IPS-NIHi7 (cell line): ENCODE measurements around the gene KIF13A.
"Not testable (repeated sequence)": the region's sequence is repeated elsewhere in the genome, so short reads cannot be mapped to it uniquely, and the experiment has no call there.

Experiments
- DNase-seq: peaks from one replicate; pipeline ENCODE4 v3.0.0; 2012; ENCODE audit warnings: mixed read lengths; ENCODE audit errors: extremely low spot score

Gene KIF13A

DNA sequence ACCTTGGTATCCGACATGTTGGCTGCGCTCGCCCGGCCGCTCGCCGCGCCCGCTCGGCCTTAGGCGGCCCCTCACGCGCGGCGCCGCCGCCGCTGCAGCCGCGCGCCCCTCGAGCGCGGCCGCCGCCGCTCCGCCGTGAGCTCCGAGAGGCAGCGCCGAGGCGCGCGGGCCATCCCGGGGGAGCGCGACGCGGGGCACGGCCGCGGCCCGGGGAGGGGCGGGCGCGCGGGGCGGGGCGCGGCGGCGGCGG is at the start of gene KIF13A:
KIF13A (minus strand) TSS at position 189 of the 250 bp plus-strand sequence; CDS start at position 17, 172 bp downstream.
- no peak for DNase-seq

DNA sequence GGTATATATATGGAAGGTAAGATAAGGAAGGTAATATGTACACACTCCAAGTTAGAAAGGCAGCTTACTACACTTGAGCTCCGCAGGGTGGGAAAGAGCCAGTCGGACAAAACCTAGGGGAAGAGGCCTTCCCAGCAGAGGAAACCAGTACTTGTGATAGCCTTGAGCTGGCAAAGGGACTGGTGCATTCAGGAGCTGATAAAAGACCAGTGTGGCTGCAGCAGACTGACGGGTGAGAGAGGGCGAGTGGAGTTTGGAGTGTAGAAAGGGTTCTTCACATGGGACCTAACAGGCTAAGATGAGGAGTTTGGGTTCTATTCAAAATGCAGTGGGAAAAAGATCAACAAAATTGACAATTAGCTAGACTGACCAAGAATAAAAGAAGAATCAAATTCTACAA is 49.3 kb upstream of the KIF13A start:
- no peak for DNase-seq

DNA sequence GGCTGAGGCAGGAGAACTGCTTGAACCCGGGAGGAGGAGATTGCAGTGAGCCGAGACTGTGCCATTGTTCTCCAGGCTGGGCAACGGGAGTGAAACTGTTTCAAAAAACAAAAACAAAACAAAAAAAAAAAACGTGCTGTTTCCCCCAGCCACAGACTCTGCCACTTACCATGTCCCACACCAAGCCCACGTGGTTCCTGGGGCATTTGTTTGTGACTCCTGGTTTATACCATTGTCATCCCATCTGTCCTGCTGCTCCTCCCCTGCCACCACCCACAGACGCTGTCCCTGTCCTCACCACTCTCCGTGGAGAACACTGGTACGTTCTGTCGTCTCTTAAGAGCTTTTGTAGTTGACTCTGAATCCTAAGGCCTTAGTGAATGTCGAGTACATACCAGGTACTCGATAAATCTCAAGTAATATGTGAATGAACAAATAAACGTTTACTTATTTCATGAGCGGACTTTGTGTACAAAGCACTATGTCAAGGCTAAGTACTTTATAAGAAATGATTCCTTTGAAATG is 48.0 kb upstream of the KIF13A start:
- DNase-seq = no peak

DNA sequence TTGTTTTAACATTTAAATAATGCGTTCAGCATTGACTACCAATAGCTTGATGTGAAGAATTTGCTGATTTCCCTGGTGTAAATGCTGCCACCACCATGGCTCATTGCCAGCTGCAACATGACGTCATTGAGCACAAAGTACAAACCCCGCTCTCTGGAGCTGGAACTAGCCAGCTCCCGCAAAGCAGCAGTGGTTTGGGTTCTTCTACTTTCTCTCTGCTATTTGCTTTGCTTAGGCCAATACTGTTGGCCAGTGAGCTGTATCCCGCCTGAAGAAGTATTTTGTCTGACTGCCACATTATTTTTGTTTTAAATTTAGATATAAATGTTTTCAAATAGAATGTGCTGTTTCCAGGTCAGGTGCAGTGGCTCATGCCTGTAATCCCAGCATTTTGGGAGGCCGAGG is 47.4 kb upstream of the KIF13A start:
- no peak for DNase-seq

DNA sequence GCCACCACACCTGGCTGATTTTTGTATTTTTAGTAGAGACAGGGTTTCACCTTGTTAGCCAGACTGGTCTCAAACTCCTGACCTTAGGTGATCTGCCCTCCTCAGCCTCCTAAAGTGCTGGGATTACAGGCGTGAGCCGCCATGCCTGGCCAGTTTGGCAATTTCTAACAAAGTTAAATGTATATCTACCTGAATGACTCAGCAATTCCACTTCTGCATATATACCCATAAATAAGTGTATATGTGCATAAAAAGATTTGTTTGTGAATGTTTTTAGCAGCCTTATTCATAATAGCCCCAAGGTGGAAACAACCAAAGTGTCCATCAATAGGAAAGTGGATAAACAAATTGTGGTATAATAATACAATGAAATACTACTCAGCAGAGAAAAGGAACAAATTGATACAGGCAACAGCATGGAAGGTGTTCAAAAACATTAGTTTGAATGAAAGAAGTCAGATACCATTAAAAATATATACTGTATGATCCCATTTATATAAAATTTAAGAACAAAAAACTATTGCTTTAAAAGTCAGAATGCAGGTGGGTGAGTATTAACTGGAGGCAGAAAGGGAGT is 44.3 kb upstream of the KIF13A start:
- no peak for DNase-seq

DNA sequence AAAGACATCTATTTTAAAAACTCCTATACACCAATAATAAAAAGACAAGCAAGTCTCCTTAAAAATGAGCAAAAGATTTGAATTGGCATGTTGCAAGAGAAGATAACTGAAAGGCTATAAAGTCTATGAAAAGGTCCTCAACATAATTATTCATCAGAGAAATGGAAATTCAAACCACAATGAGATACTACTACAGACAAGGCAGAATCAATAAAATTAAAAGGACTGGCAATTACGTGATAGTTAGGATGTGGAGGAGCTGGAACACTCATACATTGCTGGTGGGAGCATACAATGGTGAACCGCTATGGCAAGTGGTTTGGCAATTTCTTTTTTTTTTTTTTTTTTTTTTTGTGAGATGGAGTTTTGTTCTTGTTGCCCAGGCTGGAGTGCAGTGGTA is 43.8 kb upstream of the KIF13A start:
- DNase-seq = no peak

DNA sequence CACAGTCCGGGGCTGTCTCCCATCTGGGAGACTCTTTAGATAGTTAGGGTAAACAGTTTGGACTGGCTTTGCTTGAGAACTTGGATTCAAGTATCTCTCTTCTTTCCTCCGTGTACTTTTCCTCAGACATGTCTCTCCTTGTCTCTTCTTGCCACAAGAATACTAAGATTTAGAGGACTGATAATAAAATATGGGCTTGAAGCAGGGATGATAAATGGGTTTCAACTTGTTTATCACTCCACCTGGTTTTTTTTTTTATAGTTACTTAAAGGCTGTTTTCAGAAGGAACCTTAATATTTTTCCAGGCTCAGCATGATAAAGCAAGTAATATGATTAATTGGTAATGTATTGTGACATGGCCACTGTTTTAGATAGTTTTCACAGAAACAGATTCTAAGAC is 40.9 kb upstream of the KIF13A start:
- no peak for DNase-seq

DNA sequence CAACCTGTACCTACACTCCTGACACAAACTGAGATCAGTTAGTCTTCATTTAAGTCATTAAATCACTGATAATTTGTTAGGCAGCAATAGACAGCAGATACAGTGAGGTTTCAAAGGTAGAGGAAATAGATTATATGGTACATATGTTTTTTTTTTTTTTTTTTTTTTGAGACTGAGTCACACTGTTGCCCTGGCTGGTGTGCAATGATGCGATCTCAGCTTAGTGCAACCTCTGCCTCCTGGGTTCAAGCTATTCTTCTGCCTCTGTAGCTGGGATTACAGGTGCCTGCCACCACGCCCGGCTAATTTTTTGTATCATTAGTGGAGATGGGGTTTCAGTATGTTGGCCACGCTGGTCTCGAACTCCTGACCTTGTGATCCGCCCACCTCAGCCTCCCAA is 38.2 kb upstream of the KIF13A start:
- DNase-seq = no peak

DNA sequence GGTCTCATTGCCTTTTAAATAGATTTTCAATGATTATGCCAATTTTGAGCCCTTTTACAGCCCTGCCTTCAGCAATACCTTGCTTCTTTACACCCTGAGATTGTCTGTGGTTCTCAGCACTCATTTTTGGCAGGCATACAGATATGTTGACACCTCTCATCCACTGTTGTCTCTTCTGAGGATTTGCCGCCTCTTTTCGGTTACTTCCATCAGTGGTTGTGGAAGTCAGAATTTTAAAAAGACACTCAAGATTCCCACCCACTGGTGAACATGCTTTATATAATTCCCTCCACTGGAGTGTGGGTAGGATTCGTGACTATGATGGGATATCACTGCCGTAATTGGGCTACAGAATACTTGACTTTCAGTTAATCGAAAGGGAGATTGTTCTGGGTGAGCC is 37.4 kb upstream of the KIF13A start:
- DNase-seq = no peak

DNA sequence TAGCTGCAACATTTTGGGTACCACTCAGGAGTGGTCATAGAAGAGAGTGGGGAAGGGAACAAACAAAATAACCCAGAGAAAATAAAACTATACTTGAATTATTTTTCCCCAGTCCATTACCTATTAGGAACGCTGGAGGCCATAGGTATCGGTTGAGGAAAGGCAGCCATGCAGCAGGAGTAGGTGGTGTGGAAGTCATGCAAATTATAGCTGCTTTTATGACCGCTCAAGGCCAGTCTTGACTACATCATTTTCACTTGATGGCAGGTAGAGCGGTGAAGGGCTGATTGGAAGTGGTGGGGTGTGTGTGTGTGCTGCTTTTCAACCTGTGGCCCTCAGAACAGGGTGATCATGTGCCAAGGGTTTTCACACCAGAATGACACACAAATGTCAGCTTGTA is 36.5 kb upstream of the KIF13A start:
- DNase-seq = no peak

DNA sequence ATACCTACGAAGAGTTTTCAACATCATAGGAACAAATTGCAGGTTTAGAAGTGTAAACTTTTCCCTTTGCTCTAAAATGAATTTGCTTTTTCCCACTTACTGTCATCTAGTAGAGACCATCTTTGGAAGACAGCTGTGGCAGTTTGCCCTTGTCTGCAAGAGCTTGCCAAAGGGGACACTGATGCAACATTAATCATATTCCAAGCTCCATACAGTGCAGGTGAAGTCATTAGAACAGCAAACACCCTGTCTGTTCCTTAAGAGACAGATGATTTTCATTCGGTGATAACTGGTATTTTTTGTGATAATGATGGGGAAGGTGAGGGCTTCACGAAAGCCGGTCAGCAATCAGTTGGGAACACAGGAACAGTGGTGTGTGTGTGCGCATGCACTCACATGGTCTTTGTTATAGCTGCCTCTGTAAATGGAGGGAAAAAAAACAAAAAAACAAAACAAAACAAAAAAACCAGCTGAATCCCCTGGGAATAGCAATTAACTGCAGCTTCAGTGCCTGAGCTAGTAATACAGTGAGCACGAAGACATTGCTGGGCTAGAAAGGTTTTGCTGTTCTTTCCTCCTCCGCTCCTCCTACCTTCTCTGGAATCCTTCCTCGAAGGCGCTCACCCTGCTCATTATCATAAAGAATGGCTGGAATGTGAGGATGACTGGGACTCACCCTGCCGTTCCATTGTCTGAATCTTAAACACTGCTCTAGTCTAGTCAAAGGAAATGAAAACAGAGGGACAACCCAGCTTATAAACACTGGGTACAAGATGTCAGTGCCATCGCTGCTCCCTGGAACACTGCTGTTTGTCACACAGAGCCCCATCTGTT is 35.2 kb upstream of the KIF13A start:
- DNase-seq = peak; percentile 85

DNA sequence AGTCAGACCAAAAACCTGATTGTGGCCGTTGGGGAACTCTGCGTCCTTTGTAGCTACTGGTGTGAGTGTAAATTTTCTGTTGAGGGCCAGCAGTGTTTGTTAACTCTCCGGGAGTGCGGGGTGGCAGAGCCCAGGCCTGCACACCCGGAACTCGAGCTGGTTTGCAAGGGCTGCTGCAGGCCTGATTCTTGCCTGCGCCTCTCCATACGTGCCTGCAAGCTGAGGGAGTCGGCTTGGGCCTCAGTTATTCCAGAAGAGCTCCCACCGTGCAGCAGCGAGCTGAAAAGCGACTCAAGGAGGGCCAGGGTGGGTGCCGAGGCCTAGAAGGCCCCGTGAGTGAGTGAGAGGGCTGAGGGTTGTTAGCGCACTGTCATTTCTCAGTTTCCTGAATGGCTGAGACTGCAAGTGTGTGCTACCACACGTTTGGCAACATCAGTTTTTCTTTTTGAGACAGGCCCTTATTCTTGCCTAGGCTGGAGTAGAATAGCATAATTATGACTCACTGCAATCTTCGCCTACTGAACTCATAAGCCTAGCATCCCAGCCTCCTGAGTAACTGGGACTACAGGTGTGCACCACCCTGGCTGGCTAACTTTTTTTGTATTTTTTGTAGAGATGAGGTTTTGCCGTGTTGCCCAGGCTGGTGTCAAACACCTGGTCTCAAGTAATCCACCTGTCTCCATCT is 33.9 kb upstream of the KIF13A start:
- DNase-seq = no peak

DNA sequence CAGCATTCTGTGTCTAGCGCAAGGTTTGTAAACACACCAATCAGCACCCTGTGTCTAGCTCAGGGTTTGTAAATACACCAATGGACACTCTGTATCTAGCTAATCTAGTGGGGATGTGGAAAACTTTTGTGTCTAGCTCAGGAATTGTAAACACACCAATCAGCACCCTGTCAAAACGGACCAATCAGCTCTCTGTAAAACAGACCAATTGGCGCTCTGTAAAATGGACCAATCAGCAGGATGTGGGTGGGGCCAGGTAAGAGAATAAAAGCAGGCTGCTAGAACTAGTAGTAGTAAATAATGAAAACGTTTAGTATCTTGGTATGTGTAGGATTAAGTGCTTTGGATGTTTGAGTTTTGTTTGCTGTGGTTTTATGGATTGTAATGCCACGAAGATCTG is 33.1 kb upstream of the KIF13A start:
- not testable (repeated sequence) for DNase-seq

DNA sequence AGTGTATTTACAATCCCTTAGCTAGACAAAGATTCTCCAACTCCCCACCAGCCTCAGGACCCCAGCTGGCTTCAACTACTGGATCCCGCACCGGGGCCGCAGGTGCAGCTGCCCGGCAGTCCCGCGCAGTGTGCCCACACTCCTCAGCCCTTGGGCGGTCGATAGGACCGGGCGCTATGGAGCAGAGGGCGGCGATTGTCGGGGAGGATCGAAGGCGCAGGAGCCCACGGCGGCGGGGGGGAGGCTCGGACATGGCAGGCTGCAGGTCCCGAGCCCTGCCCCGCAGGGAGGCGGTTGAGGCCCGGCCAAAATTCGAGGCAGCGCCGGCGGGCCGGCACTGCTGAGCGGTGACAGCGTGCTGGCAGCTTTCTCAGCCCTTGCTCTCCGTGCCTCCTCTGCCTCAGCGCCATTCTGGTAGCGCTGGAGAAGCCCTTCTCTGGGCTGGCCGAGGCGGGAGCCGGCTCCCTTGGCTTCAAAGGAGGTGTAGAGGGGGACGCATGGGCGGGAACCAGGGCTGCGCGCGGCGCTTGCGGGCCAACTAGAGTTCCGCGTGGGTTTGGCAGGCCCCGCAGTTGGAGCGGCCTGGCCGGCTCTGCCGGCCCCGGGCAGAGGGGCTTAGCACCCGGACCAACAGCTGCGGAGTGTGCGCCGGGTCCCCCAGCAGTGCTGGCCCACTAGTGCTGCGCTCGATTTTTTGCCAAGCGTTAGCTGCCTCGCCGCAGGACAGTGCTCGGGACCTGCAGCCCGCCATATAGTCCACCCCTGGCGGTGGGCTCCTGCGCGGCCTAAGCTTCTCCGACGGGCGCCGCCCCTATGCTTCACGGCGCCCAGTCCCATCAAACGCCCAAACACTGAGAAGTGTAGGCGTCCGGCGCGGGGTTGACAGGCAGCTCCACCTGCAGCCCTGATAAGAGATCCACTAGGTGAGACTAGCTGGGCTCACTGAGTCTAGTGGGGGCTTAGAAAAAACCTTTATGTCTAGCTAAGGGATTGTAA is 32.4 kb upstream of the KIF13A start:
- DNase-seq = no peak

DNA sequence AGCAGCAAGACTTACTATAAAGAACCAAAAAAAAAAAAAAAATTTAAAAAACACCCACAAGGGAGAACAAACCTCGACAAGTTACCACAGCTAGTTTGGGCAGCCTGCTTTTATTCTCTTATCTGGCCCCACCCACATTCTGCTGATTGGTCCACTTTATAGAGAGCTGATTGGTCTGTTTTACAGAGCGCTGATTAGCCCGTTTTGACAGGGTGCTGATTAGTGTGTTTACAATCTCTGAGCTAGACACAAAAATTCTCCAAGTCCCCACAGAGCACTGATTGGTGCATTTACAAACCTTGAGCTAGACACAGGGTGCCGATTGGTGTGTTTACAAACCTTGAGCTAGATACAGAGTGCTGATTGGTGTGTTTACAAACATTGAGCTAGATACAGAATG is 31.7 kb upstream of the KIF13A start:
- not testable (repeated sequence) for DNase-seq

DNA sequence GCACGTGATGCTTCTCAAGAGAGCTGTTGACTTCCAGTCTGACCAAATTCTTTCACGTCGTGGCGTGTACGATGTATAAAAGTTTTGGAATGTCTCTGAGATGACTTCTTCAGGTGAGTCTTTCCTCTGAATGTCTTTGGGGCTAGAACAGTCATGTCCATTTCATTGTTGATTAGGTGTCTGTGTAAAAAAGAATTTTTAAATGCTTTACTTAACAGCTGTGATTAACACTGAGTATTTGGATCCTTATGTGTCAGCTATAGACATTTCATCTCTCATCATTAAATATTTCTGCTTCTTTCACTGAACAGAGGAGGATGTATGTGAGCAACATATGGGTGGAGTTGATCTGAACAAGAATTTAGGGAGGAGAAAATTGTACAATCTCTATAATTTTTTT is 29.3 kb upstream of the KIF13A start:
- no peak for DNase-seq

DNA sequence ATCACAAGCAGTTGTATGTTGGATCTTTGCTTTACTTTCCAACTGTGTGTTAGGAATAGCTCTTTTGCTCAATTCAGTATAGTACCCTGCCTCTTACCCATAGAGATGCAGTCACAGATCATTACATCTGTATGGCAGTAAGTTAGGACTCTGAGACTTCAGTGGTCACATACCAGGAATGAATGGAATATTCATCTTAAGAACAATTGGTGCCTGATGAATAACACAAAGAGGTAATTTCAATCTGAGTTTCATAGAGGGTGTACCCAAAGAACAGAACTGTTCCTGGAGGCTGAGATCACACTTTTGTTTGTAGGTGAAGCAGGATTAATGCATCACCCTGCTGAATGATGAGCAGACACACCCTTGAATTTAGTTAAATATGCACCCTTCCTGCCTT is 28.7 kb upstream of the KIF13A start:
- DNase-seq = no peak

DNA sequence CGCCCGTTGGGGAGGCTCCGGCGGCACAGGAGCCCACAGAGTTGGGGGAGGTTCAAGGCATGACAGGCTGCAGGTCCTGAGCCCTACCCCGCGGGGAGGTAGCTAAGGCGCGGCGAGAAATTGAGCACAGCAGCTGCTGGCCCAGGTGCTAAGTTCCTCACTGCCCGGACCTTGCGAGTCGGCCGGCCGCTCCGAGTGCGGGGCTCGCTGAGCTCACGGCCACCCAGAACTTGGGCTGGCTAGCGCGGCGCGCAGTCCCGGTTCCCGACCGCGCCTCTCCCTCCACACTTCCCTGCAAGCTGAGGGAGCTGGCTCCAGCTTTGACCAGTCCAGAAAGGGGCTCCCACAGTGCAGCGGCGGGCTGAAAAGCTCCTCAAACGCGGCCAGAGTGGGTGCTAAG is 23.9 kb upstream of the KIF13A start:
- DNase-seq = no peak

DNA sequence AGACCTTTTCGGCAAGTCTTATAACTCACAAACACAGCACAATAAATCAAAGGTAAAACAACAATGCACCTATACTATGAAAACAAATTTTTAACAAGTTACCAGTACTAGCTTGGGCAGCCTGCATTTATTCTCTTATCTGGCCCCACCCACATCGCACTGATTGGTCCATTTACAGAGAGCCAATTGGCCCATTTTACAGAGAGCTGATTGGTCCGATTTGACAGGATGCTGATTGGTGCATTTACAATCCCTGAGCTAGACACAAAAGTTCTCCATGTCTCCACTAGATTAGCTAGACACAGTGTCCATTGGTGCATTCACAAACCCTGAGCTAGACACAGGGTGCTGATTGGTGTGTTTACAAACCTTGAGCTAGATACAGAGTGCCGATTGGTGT is 23.1 kb upstream of the KIF13A start:
- not testable (repeated sequence) for DNase-seq

DNA sequence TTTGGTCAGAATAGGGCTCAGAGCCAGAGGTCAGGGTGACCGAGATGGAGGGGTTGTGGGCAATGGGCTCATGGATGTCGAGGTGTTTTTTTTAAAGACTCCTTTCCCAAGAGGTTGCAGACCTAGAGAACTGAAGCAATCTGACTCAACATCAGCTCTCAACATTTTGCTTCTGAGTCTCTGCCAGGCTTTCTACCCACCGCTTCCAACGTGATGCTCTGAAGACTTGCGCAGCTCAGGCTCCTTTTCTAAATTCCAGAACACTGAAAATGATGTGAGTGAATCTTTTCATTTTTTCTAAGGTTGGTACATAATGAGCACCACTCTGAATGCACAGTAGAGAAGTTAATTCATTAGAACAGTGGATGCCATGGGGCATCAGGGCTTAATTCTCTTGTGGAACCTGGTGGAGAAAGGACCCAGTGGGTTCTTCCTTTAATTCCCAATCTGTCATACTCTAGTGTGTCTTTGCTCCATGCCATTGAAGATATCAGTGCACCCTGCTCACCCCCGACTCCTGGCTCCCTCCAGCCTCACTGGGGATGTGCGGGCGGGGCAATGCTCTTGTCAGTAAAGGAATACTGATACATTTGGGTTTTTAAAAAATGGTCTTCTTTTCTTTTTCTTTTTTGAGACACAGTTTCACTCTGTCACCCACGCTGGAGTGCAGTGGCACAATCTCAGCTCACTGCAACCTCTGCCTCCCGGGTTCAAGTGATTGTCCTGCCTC is 17.0 kb upstream of the KIF13A start:
- DNase-seq = no peak

DNA sequence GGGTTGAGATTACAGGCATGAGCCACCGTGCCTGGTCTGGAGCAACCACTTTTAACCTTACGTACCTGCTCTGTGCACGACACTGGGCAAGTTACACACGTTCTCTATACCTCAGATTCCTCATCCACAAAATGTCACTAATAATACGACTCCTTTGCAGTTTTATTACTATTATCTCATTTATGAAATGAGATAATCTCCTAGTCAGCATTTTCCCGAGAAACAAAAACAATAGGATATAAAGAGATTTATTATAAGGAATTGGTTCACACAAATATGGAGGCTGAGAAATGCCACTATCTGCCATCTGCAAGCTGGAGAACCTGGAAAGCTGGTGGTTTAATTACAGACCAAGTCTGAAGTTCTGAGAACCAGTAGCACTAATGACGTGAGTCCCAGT is 12.0 kb upstream of the KIF13A start:
- DNase-seq = no peak
